ENCODE measurements around the gene CD8B2. TPM values are rescaled to one million over a fixed set of nuclear protein-coding genes. Genes with fewer than 3 reads are reported as not detected.

CD8B2 gene
- total RNA-seq, 1 experiment from 2014 or later: 0.14 TPM

- ChIA-PET CTCF (interaction anchor here (1.3 to 1.8 kb wide), 3 partner anchors 10 to 20 kb away, joined by 5 to 39 read pairs (median 6); no protein-coding TSS in a partner anchor), POLR2A (no interaction called here)
- Mint-ChIP-seq H3K9me3 (ENCODE audit: unreplicated experiment) (peaks cover 20% of the 10 kb centered on the region), H3K27ac (ENCODE audit: unreplicated experiment) (no peak overlapping the region), H3K27me3 (ENCODE audit: insufficient read depth, unreplicated experiment) (peaks cover 13% of the 10 kb centered on the region), H3K4me1 (ENCODE audit: low read depth, unreplicated experiment) (peaks cover 5% of the 10 kb centered on the region), H3K36me3 (ENCODE audit: insufficient read depth, unreplicated experiment) (no peaks in the 10 kb centered on the region), H3K4me3 (ENCODE audit: unreplicated experiment) (no peak overlapping the region)
- Histone ChIP-seq H3K9me3 (no peaks in the 10 kb centered on the region), H3K36me3 (ENCODE audit: control insufficient read depth, insufficient read depth, low read length) (no peaks in the 10 kb centered on the region), H3K4me3 (ENCODE audit: low read depth, low read length) (no peak overlapping the region), H3K27me3 (replicated peaks; ENCODE audit: control insufficient read depth, insufficient read depth, low read length) (no peaks in the 10 kb centered on the region), H3K4me1 (peaks cover 3% of the 10 kb centered on the region; the same call in 1 of the 2 replicates)
- DNase-seq: no peak
- TF ChIP-seq CTCF (IDR thresholded peaks at IDR 0.05; ENCODE audit: insufficient read depth in 1 of 2, low read depth in 1 of 2, low read length in 1 of 2, severe bottlenecking in 1 of 2, unreplicated experiment in 1 of 2): no peak
- intact Hi-C loops (cut with micrococcal nuclease; ENCODE audit: unreplicated experiment): loop anchor here (1.0 kb wide), 1 partner anchor 20 kb away; no protein-coding TSS in a partner anchor
- no TSS peak for BruUV-seq (replicated peaks)
Observed at GRCh38 chr2:106562268-106563186, 75.4 kb downstream of the CD8B2 start.

DNA sequence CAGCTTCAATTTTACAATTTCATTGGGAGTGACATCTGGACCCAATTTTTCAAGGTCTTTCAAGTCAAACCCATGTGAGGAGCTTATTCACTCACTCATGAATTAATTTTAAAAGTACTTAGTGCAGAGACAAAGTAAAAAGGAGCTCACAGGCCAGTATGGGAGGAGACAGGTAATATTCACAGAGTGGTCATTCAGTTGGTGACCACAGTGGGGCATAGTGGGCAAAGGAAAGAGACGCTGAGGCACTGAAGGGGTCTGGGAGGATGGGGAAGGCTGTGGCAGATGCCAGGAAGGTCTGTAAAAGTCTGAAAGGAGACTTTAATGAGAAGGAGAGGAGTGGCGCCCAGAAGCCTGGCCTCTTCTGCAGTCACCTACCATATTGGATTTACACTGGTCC, 76.0 kb downstream of the CD8B2 start:
- Histone ChIP-seq H3K4me1 (peaks cover 3% of the 10 kb centered on the region; the same call in 1 of the 2 replicates), H3K4me3 (ENCODE audit: low read depth, low read length) (no peak overlapping the region), H3K9me3 (no peaks in the 10 kb centered on the region), H3K36me3 (ENCODE audit: control insufficient read depth, insufficient read depth, low read length) (no peaks in the 10 kb centered on the region), H3K27me3 (replicated peaks; ENCODE audit: control insufficient read depth, insufficient read depth, low read length) (no peaks in the 10 kb centered on the region)
- H3K27ac Mint-ChIP-seq (ENCODE audit: unreplicated experiment): no peak overlapping the region
- CTCF ChIA-PET: interaction anchor here (0.6 to 1.8 kb wide), 4 partner anchors 9 to 706 kb away, joined by 3 to 39 read pairs (median 6); no protein-coding TSS in a partner anchor
- TF ChIP-seq CTCF (IDR thresholded peaks at IDR 0.05; ENCODE audit: insufficient read depth in 1 of 2, low read depth in 1 of 2, low read length in 1 of 2, severe bottlenecking in 1 of 2, unreplicated experiment in 1 of 2): peak in 1 of 2 experiments; percentile 25
- POLR2A ChIA-PET: no interaction called here
- no peak overlapping the region for H3K4me3 Mint-ChIP-seq (ENCODE audit: unreplicated experiment)
- intact Hi-C loops (cut with micrococcal nuclease; ENCODE audit: unreplicated experiment): loop anchor here (1.0 kb wide), 1 partner anchor 19 kb away; no protein-coding TSS in a partner anchor
- DNase-seq: no peak
- no TSS peak for BruUV-seq (replicated peaks)
- peaks cover 13% of the 10 kb centered on the region for H3K27me3 Mint-ChIP-seq (ENCODE audit: insufficient read depth, unreplicated experiment)
- H3K4me1 Mint-ChIP-seq (ENCODE audit: low read depth, unreplicated experiment): peaks cover 5% of the 10 kb centered on the region
- peaks cover 22% of the 10 kb centered on the region for H3K9me3 Mint-ChIP-seq (ENCODE audit: unreplicated experiment)
- no peaks in the 10 kb centered on the region for H3K36me3 Mint-ChIP-seq (ENCODE audit: insufficient read depth, unreplicated experiment)

GRCh38 chr2:106565599-106565998, 78.4 kb downstream of the CD8B2 start:
- TF ChIP-seq CTCF (IDR thresholded peaks at IDR 0.05; ENCODE audit: insufficient read depth in 1 of 2, low read depth in 1 of 2, low read length in 1 of 2, severe bottlenecking in 1 of 2, unreplicated experiment in 1 of 2): no peak
- DNase-seq: no peak
- Mint-ChIP-seq H3K36me3 (ENCODE audit: insufficient read depth, unreplicated experiment) (no peaks in the 10 kb centered on the region), H3K4me3 (ENCODE audit: unreplicated experiment) (no peak overlapping the region), H3K27me3 (ENCODE audit: insufficient read depth, unreplicated experiment) (peaks cover 10% of the 10 kb centered on the region), H3K9me3 (ENCODE audit: unreplicated experiment) (peaks cover 10% of the 10 kb centered on the region), H3K4me1 (ENCODE audit: low read depth, unreplicated experiment) (peaks cover 5% of the 10 kb centered on the region), H3K27ac (ENCODE audit: unreplicated experiment) (peak overlapping the region; percentile 66)
- H3K4me3 ChIP-seq (ENCODE audit: low read depth, low read length): no peak overlapping the region
- ChIA-PET POLR2A (no interaction called here), CTCF (interaction anchor here (1.3 kb wide), 1 partner anchor 17 kb away, joined by 4 read pairs; no protein-coding TSS in a partner anchor)
- no peaks in the 10 kb centered on the region for H3K36me3 ChIP-seq (ENCODE audit: control insufficient read depth, insufficient read depth, low read length)
- peaks cover 3% of the 10 kb centered on the region; the same call in 1 of the 2 replicates for H3K4me1 ChIP-seq
- no peaks in the 10 kb centered on the region for H3K9me3 ChIP-seq
- no peaks in the 10 kb centered on the region for H3K27me3 ChIP-seq (replicated peaks; ENCODE audit: control insufficient read depth, insufficient read depth, low read length)
- no TSS peak for BruUV-seq (replicated peaks)
- intact Hi-C loops (cut with micrococcal nuclease; ENCODE audit: unreplicated experiment): no loop called here
